Naive thymus-derived CD8-positive, alpha-beta T cell (primary cell): ENCODE results near the gene ITGB3BP. TPM values are rescaled to one million over a fixed set of nuclear protein-coding genes. Genes with fewer than 3 reads are reported as not detected.
"Not testable (repeated sequence)": the region's sequence is repeated elsewhere in the genome, so short reads cannot be mapped to it uniquely, and the experiment has no call there.

Experiments
- ATAC-seq, 2 donors: fragments of 150-1000 bp; cut with Tn5 transposase in 1 of 2; sonication (Bioruptor Pico), chemical (Tn5 transposase) in 1 of 2; 1 replicate in 1 of 2; 2 replicates in 1 of 2; pipeline ENCODE4 v1.10.0; 2021; ENCODE audit warnings: mild to moderate bottlenecking in 2 of 2, moderate library complexity in 2 of 2
- POLR2A ChIA-PET: fragments of 350-600 bp; sonication (Branson Sonifier 250); formaldehyde crosslinking; loops from one replicate; lab custom pipeline; 2021; ENCODE audit warnings: antibody characterized with exemption; lab: Charles Lee
- DNase-seq, 10 donors: peaks; one replicate each; pipeline versions ENCODE4 v3.0.0 to v3.0.0-alpha.2; 2020 to 2022
- H3K27ac Mint-ChIP-seq, 10 donors: one replicate each; pipeline ENCODE4 v1.8.0; 2020 to 2022; ENCODE audit warnings: mild to moderate bottlenecking in 10 of 10, mixed read lengths in 10 of 10, moderate library complexity in 4 of 10, inconsistent platforms in 1 of 10
- H3K27me3 Mint-ChIP-seq, 5 donors: one replicate each; pipeline ENCODE4 v1.8.0; 2021 to 2022; ENCODE audit warnings: mixed read lengths in 5 of 5
- H3K36me3 Mint-ChIP-seq, 3 donors: one replicate each; pipeline ENCODE4 v1.8.0; 2020 to 2022; ENCODE audit warnings: mixed read lengths in 3 of 3, mild to moderate bottlenecking in 2 of 3, inconsistent platforms in 1 of 3
- H3K4me1 Mint-ChIP-seq, 4 donors: one replicate each; pipeline ENCODE4 v1.8.0; 2021 to 2022; ENCODE audit warnings: mixed read lengths in 4 of 4
- H3K4me3 Mint-ChIP-seq, 10 donors: one replicate each; pipeline ENCODE4 v1.8.0; 2020 to 2022; ENCODE audit warnings: mild to moderate bottlenecking in 10 of 10, mixed read lengths in 10 of 10, moderate library complexity in 6 of 10, inconsistent platforms in 1 of 10
- H3K9me3 Mint-ChIP-seq, 9 donors: one replicate each; pipeline ENCODE4 v1.8.0; 2020 to 2022; ENCODE audit warnings: mixed read lengths in 9 of 9, mild to moderate bottlenecking in 3 of 9, inconsistent platforms in 1 of 9, moderate library complexity in 1 of 9
- polyA plus RNA-seq, 3 donors: library from polyadenylated mRNA; unstranded; fragments of 300-500 nt; fragmentation: Illumina TruSeq; gene quantifications; one replicate each; pipeline ENCODE4 v1.2.3, GENCODE V29; 2021
- total RNA-seq, 8 experiments: library from RNA in 2 of 8; stranded (reverse) in 2 of 8; gene quantifications; one replicate each; pipeline ENCODE4 v1.2.3 and lab custom pipeline; 2021 to 2026

ITGB3BP gene
- total and polyA plus RNA-seq, 5 experiments from 2014 or later = 19.7 to 37.5 (median 30.1) TPM

DNA sequence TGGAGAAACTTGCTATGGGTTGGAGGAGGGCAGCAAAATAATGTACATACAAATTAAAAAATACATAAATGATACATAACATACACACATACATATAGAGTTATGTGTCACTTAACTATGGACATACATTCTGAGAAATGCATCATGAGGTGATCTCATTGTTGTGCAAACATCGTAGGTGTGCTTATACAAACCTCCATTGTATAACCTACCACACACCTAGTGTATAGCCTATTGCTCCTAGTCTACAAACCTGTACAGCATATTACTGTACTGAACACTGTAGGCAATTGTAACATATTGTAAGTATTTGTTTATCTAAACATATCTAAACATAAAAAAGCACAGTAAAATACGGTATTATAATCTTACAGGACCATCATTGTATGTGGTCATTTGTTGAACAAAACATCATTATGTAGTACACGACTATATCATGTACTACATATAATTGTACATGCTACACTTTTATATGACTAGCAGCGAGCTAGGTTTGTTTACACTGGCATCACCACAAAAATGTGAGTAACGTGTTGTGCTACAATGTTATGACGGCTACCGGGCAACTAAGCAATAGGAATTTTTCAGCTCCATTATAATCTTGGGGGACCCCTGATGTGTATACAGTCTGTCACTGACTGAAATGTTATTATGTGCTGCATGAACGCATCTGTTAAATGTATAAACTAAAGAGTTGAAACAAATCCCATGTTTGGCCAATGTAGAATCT is 35.5 kb downstream of the ITGB3BP start:
- Mint-ChIP-seq H3K4me3 (no peak overlapping the region), H3K9me3 (no peaks in the 10 kb centered on the region), H3K4me1 (peaks cover 0 to 3% (median 2%) of the 10 kb centered on the region in 4 donors), H3K27me3 (no peaks in the 10 kb centered on the region), H3K27ac (no peak overlapping the region), H3K36me3 (peaks cover 0 to 24% (median 6%) of the 10 kb centered on the region in 3 donors)
- DNase-seq (no peak), ATAC-seq (no peak)
- POLR2A ChIA-PET = no interaction called here

DNA sequence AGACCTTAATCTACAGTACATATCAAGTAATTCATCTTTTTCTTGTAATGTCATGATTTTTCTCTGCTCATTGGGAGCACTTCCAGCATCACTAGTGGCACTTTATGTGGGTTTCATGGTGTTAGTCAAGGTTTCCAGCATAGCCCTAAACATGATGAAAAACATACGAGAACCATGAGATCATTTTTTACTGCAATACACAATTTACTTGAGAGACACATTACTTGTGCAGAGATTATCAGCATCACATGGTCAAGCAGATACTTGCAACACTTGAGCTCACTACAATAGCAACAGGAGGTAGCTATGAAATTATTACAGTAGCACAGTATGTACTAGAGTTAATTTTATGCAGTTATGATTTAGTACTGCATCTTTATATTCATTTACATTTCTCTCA is 36.4 kb downstream of the ITGB3BP start:
- Mint-ChIP-seq H3K4me1 (no peaks in the 10 kb centered on the region), H3K36me3 (peaks cover 0 to 24% (median 6%) of the 10 kb centered on the region in 3 donors), H3K27ac (no peak overlapping the region), H3K4me3 (no peak overlapping the region), H3K27me3 (no peaks in the 10 kb centered on the region), H3K9me3 (no peaks in the 10 kb centered on the region)
- DNase-seq (no peak), ATAC-seq (no peak)
- POLR2A ChIA-PET = no interaction called here

DNA sequence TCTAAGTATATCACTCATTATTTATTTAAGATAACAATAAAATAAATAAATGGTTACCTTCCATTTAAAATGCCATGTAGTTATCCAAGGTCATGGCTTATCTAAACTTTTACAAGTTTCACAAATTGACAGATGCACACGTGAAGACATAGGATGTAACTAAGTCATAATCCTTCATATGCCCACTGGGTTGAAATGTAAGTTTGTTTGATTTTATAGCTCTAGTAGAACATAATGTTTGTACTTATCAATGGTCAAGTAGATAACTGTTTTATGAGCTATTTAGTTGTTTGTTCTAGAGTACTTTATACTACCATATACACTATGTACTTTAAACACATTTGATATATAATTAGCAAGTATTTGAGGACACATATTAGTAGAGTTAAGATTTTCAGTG is 43.0 kb downstream of the ITGB3BP start:
- no peak overlapping the region for H3K4me3 Mint-ChIP-seq
- DNase-seq (no peak), ATAC-seq (no peak)
- H3K27ac Mint-ChIP-seq = no peak overlapping the region
- no peaks in the 10 kb centered on the region for H3K4me1 Mint-ChIP-seq
- H3K27me3 Mint-ChIP-seq = no peaks in the 10 kb centered on the region
- H3K36me3 Mint-ChIP-seq = peaks cover 7 to 27% (median 14%) of the 10 kb centered on the region in 3 donors
- no peaks in the 10 kb centered on the region for H3K9me3 Mint-ChIP-seq
- POLR2A ChIA-PET = no interaction called here

DNA sequence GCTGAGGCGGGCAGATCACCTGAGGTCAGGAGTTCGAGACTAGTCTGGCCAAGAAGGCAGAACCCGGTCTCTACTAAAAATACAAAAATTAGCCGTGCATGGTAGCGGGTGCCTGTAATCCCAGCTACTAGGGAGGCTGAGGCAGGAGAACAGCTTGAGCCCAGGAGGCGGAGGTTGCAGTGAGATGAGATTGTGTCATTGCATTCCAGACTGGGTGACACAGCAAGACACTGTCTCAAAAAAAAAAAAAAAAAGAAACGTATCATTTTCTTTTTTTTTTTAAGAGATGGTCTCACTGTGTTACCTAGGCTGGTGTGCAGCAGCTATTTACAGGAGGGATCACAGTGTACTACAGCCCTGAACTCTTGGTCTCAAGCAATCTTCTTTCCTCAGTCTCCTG is 47.3 kb downstream of the ITGB3BP start:
- no peak for ATAC-seq
- no peaks in the 10 kb centered on the region for H3K27me3 Mint-ChIP-seq
- no peak overlapping the region for H3K27ac Mint-ChIP-seq
- POLR2A ChIA-PET = no interaction called here
- no peak for DNase-seq
- no peaks in the 10 kb centered on the region for H3K4me1 Mint-ChIP-seq
- H3K4me3 Mint-ChIP-seq = no peak overlapping the region
- H3K9me3 Mint-ChIP-seq = peaks cover 0 to 3% (median 1%) of the 10 kb centered on the region in 9 donors
- H3K36me3 Mint-ChIP-seq = peaks cover 9 to 26% (median 20%) of the 10 kb centered on the region in 3 donors

DNA sequence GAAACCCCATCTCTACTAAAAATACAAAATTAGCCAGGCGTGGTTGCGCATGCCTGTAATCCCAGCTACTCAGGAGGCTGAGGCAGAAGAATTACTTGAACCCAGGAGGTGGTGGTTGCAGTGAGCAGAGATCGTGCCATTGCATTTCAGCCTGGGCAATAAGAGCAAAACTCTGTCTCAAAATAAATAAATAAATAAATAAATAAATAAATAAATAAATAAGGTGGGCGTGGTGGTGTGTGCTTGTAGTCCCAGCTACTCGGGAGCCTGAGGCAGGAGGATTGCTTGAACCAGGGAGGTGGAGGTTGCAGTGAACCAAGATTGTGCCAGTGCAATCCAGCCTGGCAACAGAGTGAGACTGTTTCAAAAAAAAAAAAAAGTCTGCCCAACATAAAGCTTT is 54.3 kb downstream of the ITGB3BP start:
- not testable (repeated sequence) for ATAC-seq

DNA sequence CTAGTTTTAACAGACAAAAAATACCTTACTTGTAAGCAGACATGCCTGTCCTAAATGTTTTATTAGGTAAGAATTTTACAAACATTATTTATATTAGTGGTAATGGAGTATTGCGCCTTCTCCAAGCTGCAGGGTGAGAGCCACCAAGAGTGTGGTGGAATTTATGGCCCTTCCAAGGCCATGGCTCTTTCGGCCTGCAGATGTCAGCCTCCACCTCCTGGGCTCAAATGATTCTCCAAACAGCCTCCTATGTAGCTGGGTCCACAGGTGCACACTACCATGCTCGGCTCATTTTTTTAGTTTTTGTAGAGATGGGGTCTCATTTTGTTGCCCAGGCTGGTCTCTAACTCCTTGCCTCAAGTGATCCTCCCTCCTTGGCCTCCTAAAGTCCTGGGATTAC is 56.3 kb downstream of the ITGB3BP start:
- Mint-ChIP-seq H3K27me3 (no peaks in the 10 kb centered on the region), H3K9me3 (peaks cover 7 to 22% (median 11%) of the 10 kb centered on the region in 9 donors), H3K27ac (no peak overlapping the region), H3K36me3 (peaks cover 19 to 51% (median 24%) of the 10 kb centered on the region in 3 donors), H3K4me3 (no peak overlapping the region), H3K4me1 (peaks cover 0 to 3% (median 1%) of the 10 kb centered on the region in 4 donors)
- ATAC-seq = no peak
- no peak for DNase-seq
- POLR2A ChIA-PET = no interaction called here

More for the DNA sequence above, 54.3 kb downstream of the ITGB3BP start:
- H3K27me3 Mint-ChIP-seq, POLR2A ChIA-PET, DNase-seq, H3K4me3 Mint-ChIP-seq, H3K27ac Mint-ChIP-seq, H3K4me1 Mint-ChIP-seq: not testable (repeated sequence)
- H3K9me3 Mint-ChIP-seq = peaks cover 0 to 10% (median 3%) of the 10 kb centered on the region in 9 donors
- peaks cover 6 to 35% (median 10%) of the 10 kb centered on the region in 3 donors for H3K36me3 Mint-ChIP-seq

DNA sequence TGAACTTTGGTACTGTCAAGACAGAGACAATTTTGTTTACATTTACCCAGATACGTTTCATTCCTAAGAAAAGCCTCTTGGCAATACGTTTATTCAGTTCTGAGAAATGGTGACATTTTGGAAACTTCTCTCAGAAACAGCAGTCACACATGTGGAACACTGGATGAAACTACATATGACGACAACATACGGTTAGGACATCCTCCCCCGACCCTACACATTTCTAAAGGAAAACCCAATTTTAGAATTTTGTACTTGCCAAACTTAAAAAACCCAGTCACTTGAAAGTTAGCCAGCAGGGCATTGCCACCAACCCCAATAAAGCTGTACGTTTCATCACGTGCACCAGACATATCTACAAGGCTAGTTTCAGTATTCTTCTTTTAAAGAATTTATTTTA is 56.8 kb downstream of the ITGB3BP start:
- Mint-ChIP-seq H3K27me3 (no peaks in the 10 kb centered on the region), H3K36me3 (peaks cover 21 to 51% (median 27%) of the 10 kb centered on the region in 3 donors)
- POLR2A ChIA-PET = no interaction called here

DNA sequence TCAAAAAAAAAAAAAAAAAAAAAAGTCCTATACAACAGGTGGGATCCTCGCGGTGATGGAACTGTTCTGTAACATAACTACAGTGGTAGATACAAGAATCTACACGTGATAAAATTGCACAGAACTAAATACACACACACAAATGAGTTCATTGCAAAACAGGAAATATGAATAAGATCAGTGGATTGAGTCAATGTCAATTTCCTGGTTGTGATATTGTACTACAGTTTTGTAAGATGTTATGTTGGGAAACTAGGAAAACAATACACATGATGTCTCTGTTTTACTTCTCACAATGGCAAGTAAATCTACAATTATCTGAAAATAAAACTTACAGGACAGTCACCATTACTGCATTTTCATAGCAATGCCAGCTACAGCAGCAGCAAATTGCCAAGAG is 59.8 kb downstream of the ITGB3BP start:
- H3K9me3 Mint-ChIP-seq = peaks cover 5 to 17% (median 9%) of the 10 kb centered on the region in 9 donors
- DNase-seq (no peak), ATAC-seq (no peak)
- H3K4me1 Mint-ChIP-seq = peaks cover 0 to 3% (median 1%) of the 10 kb centered on the region in 4 donors
- no peaks in the 10 kb centered on the region for H3K27me3 Mint-ChIP-seq
- no peak overlapping the region for H3K27ac Mint-ChIP-seq
- POLR2A ChIA-PET = no interaction called here
- no peak overlapping the region for H3K4me3 Mint-ChIP-seq
- peaks cover 16 to 38% (median 23%) of the 10 kb centered on the region in 3 donors for H3K36me3 Mint-ChIP-seq

More for the DNA sequence above, 56.8 kb downstream of the ITGB3BP start:
- Mint-ChIP-seq H3K4me3 (no peak overlapping the region), H3K27ac (peak overlapping the region in 1 of 10 donors; percentile 27), H3K4me1 (peaks cover 0 to 3% (median 1%) of the 10 kb centered on the region in 4 donors), H3K9me3 (peaks cover 6 to 27% (median 11%) of the 10 kb centered on the region in 9 donors)
- ATAC-seq (no peak), DNase-seq (no peak)

DNA sequence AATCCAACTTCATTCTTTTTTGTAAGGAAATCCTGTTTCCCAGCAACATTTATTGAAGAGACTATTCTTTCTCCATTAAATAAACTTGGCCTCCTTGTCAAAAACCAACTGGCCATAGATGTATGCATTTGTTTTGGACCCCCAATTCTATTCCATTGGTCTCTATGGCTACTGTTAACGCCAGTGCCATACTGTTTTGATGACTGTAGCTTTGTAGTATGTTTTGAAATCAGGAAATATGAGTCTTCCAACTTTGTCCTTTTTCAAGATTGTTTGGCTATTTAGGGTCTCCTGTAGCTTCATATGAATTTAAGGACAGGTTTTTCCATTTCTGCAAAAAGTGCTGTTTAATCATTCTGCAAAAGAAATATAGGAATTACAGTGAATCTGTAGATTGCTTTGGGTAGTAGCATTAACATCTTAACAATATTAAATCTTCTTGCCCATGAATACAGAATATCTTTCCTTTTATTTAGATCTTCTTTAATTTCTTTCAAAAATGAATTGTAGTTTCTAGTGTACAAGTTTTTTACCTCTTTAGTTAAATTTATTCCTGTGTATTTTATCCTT is 61.3 kb downstream of the ITGB3BP start:
- peaks cover 0 to 3% (median 1%) of the 10 kb centered on the region in 4 donors for H3K4me1 Mint-ChIP-seq
- peak overlapping the region in 1 of 10 donors; percentile 43 for H3K27ac Mint-ChIP-seq
- H3K27me3 Mint-ChIP-seq = no peaks in the 10 kb centered on the region
- POLR2A ChIA-PET = no interaction called here
- ATAC-seq (no peak), DNase-seq (no peak)
- H3K9me3 Mint-ChIP-seq = peaks cover 5 to 17% (median 9%) of the 10 kb centered on the region in 9 donors
- no peak overlapping the region for H3K4me3 Mint-ChIP-seq
- H3K36me3 Mint-ChIP-seq = peaks cover 16 to 44% (median 30%) of the 10 kb centered on the region in 3 donors

DNA sequence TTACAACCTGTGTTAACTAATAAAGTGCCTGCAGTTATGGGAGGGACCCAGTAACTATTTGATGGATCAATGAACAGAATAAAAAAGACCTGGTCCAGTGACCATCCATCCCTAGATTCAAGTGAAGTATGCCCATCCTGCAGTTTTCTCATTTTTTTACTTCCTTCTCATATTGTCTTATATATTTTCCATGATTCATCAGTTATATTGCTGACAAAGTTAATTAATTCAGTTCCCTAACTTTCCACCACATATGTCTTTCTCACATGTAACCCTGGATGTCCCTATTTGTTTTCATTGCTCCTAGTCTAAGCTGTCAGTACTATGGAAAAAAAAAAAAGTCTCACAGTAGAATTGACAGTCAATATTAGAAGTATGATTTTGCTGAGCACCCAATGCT is 64.3 kb downstream of the ITGB3BP start:
- ATAC-seq = no peak
- H3K4me3 Mint-ChIP-seq = no peak overlapping the region
- H3K27me3 Mint-ChIP-seq = no peaks in the 10 kb centered on the region
- H3K36me3 Mint-ChIP-seq = peaks cover 16 to 36% (median 26%) of the 10 kb centered on the region in 3 donors
- POLR2A ChIA-PET = no interaction called here
- peaks cover 5 to 17% (median 9%) of the 10 kb centered on the region in 9 donors for H3K9me3 Mint-ChIP-seq
- H3K27ac Mint-ChIP-seq = no peak overlapping the region
- DNase-seq = no peak
- H3K4me1 Mint-ChIP-seq = peaks cover 0 to 3% (median 1%) of the 10 kb centered on the region in 4 donors

DNA sequence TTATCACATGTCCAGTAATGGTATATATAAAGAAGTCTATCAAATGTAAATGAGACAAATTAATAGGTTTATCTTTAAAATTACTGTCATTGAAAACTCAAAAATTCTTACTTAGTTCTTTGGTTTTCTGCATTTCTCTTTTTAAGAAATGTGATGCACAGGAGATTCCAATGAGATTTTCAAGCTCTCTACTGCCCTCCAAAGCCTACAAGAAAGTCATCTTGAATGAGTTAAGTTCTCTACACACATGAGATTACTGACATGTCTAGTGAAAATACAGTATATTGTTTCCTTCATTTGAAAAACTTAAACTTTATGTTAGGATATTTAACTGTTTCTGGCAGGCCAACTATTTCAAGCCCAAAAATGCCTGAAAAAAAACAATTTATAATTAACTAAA is 68.8 kb downstream of the ITGB3BP start:
- no peak for DNase-seq
- Mint-ChIP-seq H3K27me3 (no peaks in the 10 kb centered on the region), H3K4me1 (no peaks in the 10 kb centered on the region)

DNA sequence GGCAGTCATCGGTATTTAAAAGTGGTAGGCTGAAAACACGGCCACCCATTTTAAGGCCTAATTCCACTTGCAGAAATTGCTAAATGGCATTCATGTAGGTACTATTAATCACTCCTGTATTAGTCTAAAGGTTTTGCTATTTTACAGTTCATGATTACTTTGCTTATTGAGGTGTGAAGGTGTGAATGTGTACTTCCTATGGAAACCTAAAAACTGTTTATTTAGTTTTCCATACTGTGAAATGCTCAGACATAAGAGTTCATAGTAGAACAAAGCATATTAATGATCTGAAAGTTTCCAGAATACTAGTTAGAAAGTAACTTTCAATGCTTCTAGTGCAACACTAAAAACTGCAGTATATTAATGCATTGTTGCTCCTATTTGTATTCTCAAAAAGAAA is 69.8 kb downstream of the ITGB3BP start:
- DNase-seq = no peak
- ATAC-seq = no peak
- no peaks in the 10 kb centered on the region for H3K4me1 Mint-ChIP-seq
- peaks cover 0 to 15% (median 13%) of the 10 kb centered on the region in 3 donors for H3K36me3 Mint-ChIP-seq
- H3K27me3 Mint-ChIP-seq = no peaks in the 10 kb centered on the region
- H3K9me3 Mint-ChIP-seq = no peaks in the 10 kb centered on the region
- POLR2A ChIA-PET = no interaction called here
- H3K27ac Mint-ChIP-seq = no peak overlapping the region
- no peak overlapping the region for H3K4me3 Mint-ChIP-seq

More for the DNA sequence above, 68.8 kb downstream of the ITGB3BP start:
- H3K36me3 Mint-ChIP-seq = peaks cover 0 to 15% (median 13%) of the 10 kb centered on the region in 3 donors
- no peak overlapping the region for H3K4me3 Mint-ChIP-seq
- POLR2A ChIA-PET = no interaction called here
- ATAC-seq = no peak
- H3K27ac Mint-ChIP-seq = no peak overlapping the region
- no peaks in the 10 kb centered on the region for H3K9me3 Mint-ChIP-seq

DNA sequence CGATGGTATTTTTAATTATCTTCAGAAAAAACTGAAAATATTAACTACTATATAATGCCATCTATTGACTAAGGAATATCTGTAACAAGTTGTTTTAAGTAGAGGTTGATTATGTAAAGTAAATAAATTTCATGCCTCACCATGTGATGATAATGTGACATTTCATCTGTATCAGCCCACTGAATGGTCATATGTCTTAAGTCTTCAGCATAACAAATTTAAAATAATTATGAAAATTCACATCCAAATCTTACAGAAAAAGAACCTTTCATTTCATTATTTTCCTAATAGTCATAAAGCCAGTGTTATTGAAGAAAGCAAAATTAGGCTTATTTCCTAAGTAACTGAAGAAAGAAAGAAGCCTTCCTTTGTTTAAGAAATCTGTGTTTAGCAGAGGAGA is 72.6 kb downstream of the ITGB3BP start:
- POLR2A ChIA-PET = no interaction called here
- Mint-ChIP-seq H3K9me3 (no peaks in the 10 kb centered on the region), H3K4me3 (no peak overlapping the region), H3K27me3 (no peaks in the 10 kb centered on the region), H3K27ac (no peak overlapping the region), H3K4me1 (peaks cover 0 to 2% (median 0%) of the 10 kb centered on the region in 4 donors), H3K36me3 (peaks cover 0 to 8% (median 2%) of the 10 kb centered on the region in 3 donors)
- ATAC-seq (no peak), DNase-seq (no peak)
